Central memory CD8-positive, alpha-beta T cell (primary cell): ENCODE data around the gene TSR3.

Source experiments
- ATAC-seq: fragments of 150-1000 bp; cut with Tn5 transposase; replicated peaks from 2 replicates; pipeline ENCODE4 v1.10.0; 2022; ENCODE audit warnings: mild to moderate bottlenecking, moderate FRiP score, moderate number of reproducible peaks; ENCODE audit not compliant: poor library complexity, severe bottlenecking; ENCODE audit errors: extremely low read depth
- DNase-seq, 2 donors: peaks; one replicate each; pipeline ENCODE4 v3.0.0; 2021; ENCODE audit warnings: low spot score in 2 of 2
- H3K27ac Mint-ChIP-seq: one replicate; pipeline ENCODE4 v1.8.0; 2022; ENCODE audit warnings: low read depth, mild to moderate bottlenecking, moderate library complexity, mixed read lengths
- H3K27me3 Mint-ChIP-seq: one replicate; pipeline ENCODE4 v1.8.0; 2022; ENCODE audit warnings: mixed read lengths
- H3K36me3 Mint-ChIP-seq: one replicate; pipeline ENCODE4 v1.8.0; 2022; ENCODE audit warnings: mild to moderate bottlenecking, moderate library complexity, mixed read lengths; ENCODE audit not compliant: insufficient read depth
- H3K4me1 Mint-ChIP-seq: one replicate; pipeline ENCODE4 v1.8.0; 2022; ENCODE audit warnings: mixed read lengths
- H3K4me3 Mint-ChIP-seq: one replicate; pipeline ENCODE4 v1.8.0; 2022; ENCODE audit warnings: mild to moderate bottlenecking, moderate library complexity, mixed read lengths
- H3K9me3 Mint-ChIP-seq: one replicate; pipeline ENCODE4 v1.8.0; 2022; ENCODE audit warnings: mixed read lengths

TSR3 gene

GRCh38 chr16:1310832-1311200 is 40.9 kb downstream of the TSR3 start:
- peak overlapping the region; percentile 96 for H3K27ac Mint-ChIP-seq
- peaks cover 44% of the 10 kb centered on the region for H3K36me3 Mint-ChIP-seq

GRCh38 chr16:1309888-1310831 is 41.5 kb downstream of the TSR3 start:
- peak overlapping the region; percentile 97 for H3K4me3 Mint-ChIP-seq
- no peaks in the 10 kb centered on the region for H3K9me3 Mint-ChIP-seq
- H3K36me3 Mint-ChIP-seq = peaks cover 41% of the 10 kb centered on the region
- no peaks in the 10 kb centered on the region for H3K27me3 Mint-ChIP-seq
- peak overlapping the region; percentile 96 for H3K27ac Mint-ChIP-seq
- ATAC-seq = peak; percentile 21
- DNase-seq = peak; percentile 42 to 46
- peaks cover 18% of the 10 kb centered on the region for H3K4me1 Mint-ChIP-seq

More at GRCh38 chr16:1310832-1311200, 40.9 kb downstream of the TSR3 start:
- no peaks in the 10 kb centered on the region for H3K27me3 Mint-ChIP-seq
- no peaks in the 10 kb centered on the region for H3K9me3 Mint-ChIP-seq
- H3K4me3 Mint-ChIP-seq = peak overlapping the region; percentile 97
- ATAC-seq = no peak
- no peak for DNase-seq
- peaks cover 18% of the 10 kb centered on the region for H3K4me1 Mint-ChIP-seq

- peak; percentile 100 for DNase-seq
- Mint-ChIP-seq H3K4me3 (peak within 1 kb of the TSS; percentile 97), H3K36me3 (peaks cover 35% of the 10 kb centered on the region), H3K4me1 (peaks cover 21% of the 10 kb centered on the region), H3K9me3 (no peaks in the 10 kb centered on the region), H3K27me3 (no peaks in the 10 kb centered on the region), H3K27ac (peak within 1 kb of the TSS; percentile 99)
- ATAC-seq = peak; percentile 73
Observed at GRCh38 chr16:1308977-1309885, 42.4 kb downstream of the TSR3 start, which contains the start of gene UBE2I. UBE2I (plus strand) TSS chr16:1309636; CDS start chr16:1314031, 4,395 bp downstream.

GRCh38 chr16:1308036-1308976 is 43.4 kb downstream of the TSR3 start:
- Mint-ChIP-seq H3K36me3 (peaks cover 29% of the 10 kb centered on the region), H3K4me1 (peaks cover 27% of the 10 kb centered on the region), H3K9me3 (no peaks in the 10 kb centered on the region), H3K4me3 (peak overlapping the region; percentile 87), H3K27me3 (no peaks in the 10 kb centered on the region), H3K27ac (peak overlapping the region; percentile 99)
- DNase-seq (no peak), ATAC-seq (no peak)

- Mint-ChIP-seq H3K36me3 (peaks cover 29% of the 10 kb centered on the region), H3K27me3 (no peaks in the 10 kb centered on the region), H3K27ac (no peak overlapping the region), H3K4me1 (peaks cover 31% of the 10 kb centered on the region), H3K4me3 (no peak overlapping the region), H3K9me3 (no peaks in the 10 kb centered on the region)
- DNase-seq = no peak
- ATAC-seq = no peak
Observed at GRCh38 chr16:1306334-1306733, 45.3 kb downstream of the TSR3 start.

- Mint-ChIP-seq H3K9me3 (no peaks in the 10 kb centered on the region), H3K27me3 (no peaks in the 10 kb centered on the region), H3K27ac (no peak overlapping the region), H3K36me3 (peaks cover 25% of the 10 kb centered on the region), H3K4me3 (no peak overlapping the region), H3K4me1 (peaks cover 26% of the 10 kb centered on the region)
- ATAC-seq (no peak), DNase-seq (no peak)
Observed at GRCh38 chr16:1305823-1306222, 45.9 kb downstream of the TSR3 start.

GRCh38 chr16:1301562-1301961 is 50.1 kb downstream of the TSR3 start:
- Mint-ChIP-seq H3K9me3 (no peaks in the 10 kb centered on the region), H3K4me1 (peaks cover 17% of the 10 kb centered on the region), H3K27ac (peak overlapping the region; percentile 56), H3K27me3 (peaks cover 18% of the 10 kb centered on the region), H3K36me3 (peaks cover 2% of the 10 kb centered on the region), H3K4me3 (peak overlapping the region; percentile 42)
- no peak for DNase-seq
- ATAC-seq = no peak

- Mint-ChIP-seq H3K4me1 (peaks cover 17% of the 10 kb centered on the region), H3K36me3 (peaks cover 2% of the 10 kb centered on the region), H3K27me3 (peaks cover 22% of the 10 kb centered on the region), H3K9me3 (no peaks in the 10 kb centered on the region), H3K27ac (no peak overlapping the region), H3K4me3 (peak overlapping the region; percentile 42)
- peak; percentile 55 for ATAC-seq
- DNase-seq = peak; percentile 57 to 72
Observed at GRCh38 chr16:1300664-1301476, 50.8 kb downstream of the TSR3 start.

- Mint-ChIP-seq H3K4me3 (no peak overlapping the region), H3K4me1 (peaks cover 17% of the 10 kb centered on the region), H3K9me3 (no peaks in the 10 kb centered on the region), H3K27ac (no peak overlapping the region), H3K36me3 (peaks cover 2% of the 10 kb centered on the region), H3K27me3 (peaks cover 30% of the 10 kb centered on the region)
- ATAC-seq = no peak
- no peak for DNase-seq
Observed at GRCh38 chr16:1299868-1300203, 51.8 kb downstream of the TSR3 start.
